HG02884 (cell line): Measurements from ENCODE around the gene TMEM212.
"Not testable (repeated sequence)": the region's sequence is repeated elsewhere in the genome, so short reads cannot be mapped to it uniquely, and the experiment has no call there.

ENCODE experiments used
- ATAC-seq: cut with Tn5 transposase; IDR thresholded peaks from one replicate; pipeline ENCODE4 v1.9.1; 2021; ENCODE audit warnings: mild to moderate bottlenecking, moderate library complexity; ENCODE audit not compliant: unreplicated experiment

Gene TMEM212

GRCh38 chr3:171854649-171855305, 11.6 kb downstream of the TMEM212 start:
- ATAC-seq, result no peak

GRCh38 chr3:171858770-171859169, 15.6 kb downstream of the TMEM212 start:
- not testable (repeated sequence) for ATAC-seq

GRCh38 chr3:171860830-171861535, 17.8 kb downstream of the TMEM212 start:
- ATAC-seq, result no peak

GRCh38 chr3:171862392-171862791, 19.2 kb downstream of the TMEM212 start:
- no peak for ATAC-seq

- no peak for ATAC-seq
These were observed 19.9 kb downstream of the TMEM212 start for GRCh38 chr3:171862993-171863521.

GRCh38 chr3:171863920-171864319, 20.8 kb downstream of the TMEM212 start:
- no peak for ATAC-seq

- no peak for ATAC-seq
These were observed 22.2 kb downstream of the TMEM212 start for GRCh38 chr3:171865191-171865865.

GRCh38 chr3:171867981-171868380, 24.8 kb downstream of the TMEM212 start:
- no peak for ATAC-seq

- ATAC-seq, result no peak
These were observed 28.5 kb downstream of the TMEM212 start for GRCh38 chr3:171871392-171872274.

GRCh38 chr3:171873580-171873979, 30.4 kb downstream of the TMEM212 start:
- ATAC-seq, result no peak

- no peak for ATAC-seq
These were observed 31.1 kb downstream of the TMEM212 start for GRCh38 chr3:171874251-171874681.

GRCh38 chr3:171874879-171875278, 31.7 kb downstream of the TMEM212 start:
- ATAC-seq, result no peak

GRCh38 chr3:171875923-171876412, 32.8 kb downstream of the TMEM212 start:
- no peak for ATAC-seq

- ATAC-seq, result no peak
These were observed 33.6 kb downstream of the TMEM212 start for GRCh38 chr3:171876680-171877147.

GRCh38 chr3:171878461-171879225, 35.5 kb downstream of the TMEM212 start:
- no peak for ATAC-seq

GRCh38 chr3:171879472-171879871, 36.3 kb downstream of the TMEM212 start:
- no peak for ATAC-seq

- ATAC-seq, result no peak
These were observed 37.1 kb downstream of the TMEM212 start for GRCh38 chr3:171880101-171880870.

- no peak for ATAC-seq
These were observed 38.1 kb downstream of the TMEM212 start for GRCh38 chr3:171881251-171881650.
